GM21515 (cell line): Measurements from ENCODE around the gene SMTNL2.
"Not testable (repeated sequence)": the region's sequence is repeated elsewhere in the genome, so short reads cannot be mapped to it uniquely, and the experiment has no call there.

ENCODE experiments used
- ATAC-seq: cut with Tn5 transposase; IDR thresholded peaks from one replicate; pipeline ENCODE4 v1.9.1; 2021; ENCODE audit not compliant: unreplicated experiment

Gene SMTNL2

GRCh38 chr17:4584917-4585637 lies 748 bp downstream of the SMTNL2 start:
- no peak for ATAC-seq

GRCh38 chr17:4585638-4585994 lies 1.3 kb downstream of the SMTNL2 start:
- no peak for ATAC-seq

GRCh38 chr17:4586043-4586442 lies 1.7 kb downstream of the SMTNL2 start:
- no peak for ATAC-seq

- ATAC-seq, result no peak
Measured at GRCh38 chr17:4587195-4587594, 2.9 kb downstream of the SMTNL2 start.

GRCh38 chr17:4587803-4588202 lies 3.5 kb downstream of the SMTNL2 start:
- no peak for ATAC-seq

GRCh38 chr17:4588391-4588790 lies 4.1 kb downstream of the SMTNL2 start:
- ATAC-seq, result no peak

GRCh38 chr17:4588898-4589625 lies 4.7 kb downstream of the SMTNL2 start:
- no peak for ATAC-seq

- not testable (repeated sequence) for ATAC-seq
Measured at GRCh38 chr17:4590042-4590441, 5.7 kb downstream of the SMTNL2 start.

GRCh38 chr17:4590981-4591453 lies 6.7 kb downstream of the SMTNL2 start:
- ATAC-seq, result no peak

- no peak for ATAC-seq
Measured at GRCh38 chr17:4591529-4591928, 7.2 kb downstream of the SMTNL2 start.

GRCh38 chr17:4592240-4593005 lies 8.1 kb downstream of the SMTNL2 start:
- no peak for ATAC-seq

GRCh38 chr17:4593021-4593421 lies 8.7 kb downstream of the SMTNL2 start:
- ATAC-seq, result no peak

- no peak for ATAC-seq
Measured at GRCh38 chr17:4594406-4594805, 10.1 kb downstream of the SMTNL2 start.

- no peak for ATAC-seq
Measured at GRCh38 chr17:4594931-4595684, 10.8 kb downstream of the SMTNL2 start.

GRCh38 chr17:4595685-4596342 lies 11.5 kb downstream of the SMTNL2 start:
- not testable (repeated sequence) for ATAC-seq

GRCh38 chr17:4596636-4597380 lies 12.5 kb downstream of the SMTNL2 start:
- ATAC-seq, result no peak

- no peak for ATAC-seq
Measured at GRCh38 chr17:4597975-4598374, 13.6 kb downstream of the SMTNL2 start.

GRCh38 chr17:4598776-4599504 lies 14.6 kb downstream of the SMTNL2 start:
- ATAC-seq, result no peak
